ENCODE data around the gene LCE3D.
"Not testable (repeated sequence)": the region's sequence is repeated elsewhere in the genome, so short reads cannot be mapped to it uniquely, and the experiment has no call there.

LCE3D gene

GRCh38 chr1:152599934-152600333 lies 19.6 kb upstream of the LCE3D start, which contains the start of gene LCE3C:
Gene LCE3C, plus strand, starts transcription at chr1:152600234. Its CDS starts 498 bp downstream, at chr1:152600732.
- no peak for DNase-seq
- no peaks in the 10 kb centered on the region for H4K20me1 ChIP-seq (ENCODE audit: insufficient read depth, low read length)
- no peaks in the 10 kb centered on the region for H3K9me3 ChIP-seq (ENCODE audit: insufficient read depth, low read length, severe bottlenecking)
- no peaks in the 10 kb centered on the region for H3K27me3 ChIP-seq (ENCODE audit: insufficient read depth, low read length, poor library complexity)
- H3K27ac ChIP-seq (ENCODE audit: low read length) = no peak within 1 kb of the TSS
- no peaks in the 10 kb centered on the region for H3K4me1 ChIP-seq (ENCODE audit: insufficient read depth, low read length)
- no peak within 1 kb of the TSS for H3K4me2 ChIP-seq (ENCODE audit: insufficient read depth, low read length)
- H3K36me3 ChIP-seq (ENCODE audit: insufficient read depth, low read length) = no peaks in the 10 kb centered on the region
- ATAC-seq (ENCODE audit: insufficient read depth, low read depth) = no peak
- TF ChIP-seq CTCF (IDR thresholded peaks at IDR 0.05; ENCODE audit: borderline replicate concordance, extremely low read depth, low read length, poor library complexity, severe bottlenecking) (no peak), EZH2 (IDR thresholded peaks at IDR 0.05; ENCODE audit: borderline replicate concordance, low read depth, low read length, severe bottlenecking) (no peak)
- no peak within 1 kb of the TSS for H2AFZ ChIP-seq (ENCODE audit: low read depth, low read length)
- no peaks in the 10 kb centered on the region for H3K79me2 ChIP-seq (ENCODE audit: insufficient read depth, low read length)
- H3K4me3 ChIP-seq (ENCODE audit: low read depth in 1 of 2, low read length in 2 of 2) = no peak within 1 kb of the TSS
- no peak within 1 kb of the TSS for H3K9ac ChIP-seq (ENCODE audit: low read depth, low read length)

GRCh38 chr1:152596986-152597385 lies 16.7 kb upstream of the LCE3D start:
- H3K9me3 ChIP-seq (ENCODE audit: insufficient read depth, low read length, severe bottlenecking) = no peaks in the 10 kb centered on the region
- H3K4me2 ChIP-seq (ENCODE audit: insufficient read depth, low read length) = no peak overlapping the region
- no peaks in the 10 kb centered on the region for H3K27me3 ChIP-seq (ENCODE audit: insufficient read depth, low read length, poor library complexity)
- no peaks in the 10 kb centered on the region for H4K20me1 ChIP-seq (ENCODE audit: insufficient read depth, low read length)
- no peak for ATAC-seq (ENCODE audit: insufficient read depth, low read depth)
- no peaks in the 10 kb centered on the region for H3K4me1 ChIP-seq (ENCODE audit: insufficient read depth, low read length)
- no peak overlapping the region for H3K9ac ChIP-seq (ENCODE audit: low read depth, low read length)
- no peak overlapping the region for H3K27ac ChIP-seq (ENCODE audit: low read length)
- no peaks in the 10 kb centered on the region for H3K36me3 ChIP-seq (ENCODE audit: insufficient read depth, low read length)
- H3K4me3 ChIP-seq (ENCODE audit: low read depth in 1 of 2, low read length in 2 of 2) = no peak overlapping the region
- TF ChIP-seq CTCF (IDR thresholded peaks at IDR 0.05; ENCODE audit: borderline replicate concordance, extremely low read depth, low read length, poor library complexity, severe bottlenecking) = no peak
- no peak for TF ChIP-seq EZH2 (IDR thresholded peaks at IDR 0.05; ENCODE audit: borderline replicate concordance, low read depth, low read length, severe bottlenecking)
- H2AFZ ChIP-seq (ENCODE audit: low read depth, low read length) = no peak overlapping the region
- no peak for DNase-seq
- no peaks in the 10 kb centered on the region for H3K79me2 ChIP-seq (ENCODE audit: insufficient read depth, low read length)

- Histone ChIP-seq H3K27me3 (ENCODE audit: insufficient read depth, low read length, poor library complexity) (no peaks in the 10 kb centered on the region), H3K79me2 (ENCODE audit: insufficient read depth, low read length) (no peaks in the 10 kb centered on the region), H3K4me2 (ENCODE audit: insufficient read depth, low read length) (no peak overlapping the region), H2AFZ (ENCODE audit: low read depth, low read length) (no peak overlapping the region), H3K27ac (ENCODE audit: low read length) (no peak overlapping the region), H3K9ac (ENCODE audit: low read depth, low read length) (no peak overlapping the region), H3K4me1 (ENCODE audit: insufficient read depth, low read length) (no peaks in the 10 kb centered on the region), H3K4me3 (ENCODE audit: low read depth in 1 of 2, low read length in 2 of 2) (no peak overlapping the region), H4K20me1 (ENCODE audit: insufficient read depth, low read length) (no peaks in the 10 kb centered on the region), H3K36me3 (ENCODE audit: insufficient read depth, low read length) (no peaks in the 10 kb centered on the region), H3K9me3 (ENCODE audit: insufficient read depth, low read length, severe bottlenecking) (no peaks in the 10 kb centered on the region)
- no peak for TF ChIP-seq CTCF (IDR thresholded peaks at IDR 0.05; ENCODE audit: borderline replicate concordance, extremely low read depth, low read length, poor library complexity, severe bottlenecking)
- TF ChIP-seq EZH2 (IDR thresholded peaks at IDR 0.05; ENCODE audit: borderline replicate concordance, low read depth, low read length, severe bottlenecking) = no peak
- DNase-seq (no peak), ATAC-seq (ENCODE audit: insufficient read depth, low read depth) (no peak)
These were observed 5.3 kb upstream of the LCE3D start for GRCh38 chr1:152585586-152585985.

- no peaks in the 10 kb centered on the region for H4K20me1 ChIP-seq (ENCODE audit: insufficient read depth, low read length)
- H3K9me3 ChIP-seq (ENCODE audit: insufficient read depth, low read length, severe bottlenecking) = no peaks in the 10 kb centered on the region
- no peak overlapping the region for H2AFZ ChIP-seq (ENCODE audit: low read depth, low read length)
- DNase-seq = no peak
- ATAC-seq (ENCODE audit: insufficient read depth, low read depth) = no peak
- H3K9ac ChIP-seq (ENCODE audit: low read depth, low read length) = no peak overlapping the region
- H3K27ac ChIP-seq (ENCODE audit: low read length) = no peak overlapping the region
- no peaks in the 10 kb centered on the region for H3K4me1 ChIP-seq (ENCODE audit: insufficient read depth, low read length)
- H3K4me3 ChIP-seq (ENCODE audit: low read depth in 1 of 2, low read length in 2 of 2) = no peak overlapping the region
- H3K36me3 ChIP-seq (ENCODE audit: insufficient read depth, low read length) = no peaks in the 10 kb centered on the region
- peaks cover 6% of the 10 kb centered on the region for H3K27me3 ChIP-seq (ENCODE audit: insufficient read depth, low read length, poor library complexity)
- H3K4me2 ChIP-seq (ENCODE audit: insufficient read depth, low read length) = no peak overlapping the region
- TF ChIP-seq EZH2 (IDR thresholded peaks at IDR 0.05; ENCODE audit: borderline replicate concordance, low read depth, low read length, severe bottlenecking) (no peak), CTCF (IDR thresholded peaks at IDR 0.05; ENCODE audit: borderline replicate concordance, extremely low read depth, low read length, poor library complexity, severe bottlenecking) (no peak)
- H3K79me2 ChIP-seq (ENCODE audit: insufficient read depth, low read length) = no peaks in the 10 kb centered on the region
These were observed 2.3 kb upstream of the LCE3D start for GRCh38 chr1:152582647-152583046.

GRCh38 chr1:152579526-152579925 lies 790 bp downstream of the LCE3D start:
- H3K27me3 ChIP-seq (ENCODE audit: insufficient read depth, low read length, poor library complexity); DNase-seq; ATAC-seq (ENCODE audit: insufficient read depth, low read depth); H2AFZ ChIP-seq (ENCODE audit: low read depth, low read length); H3K9me3 ChIP-seq (ENCODE audit: insufficient read depth, low read length, severe bottlenecking); H4K20me1 ChIP-seq (ENCODE audit: insufficient read depth, low read length); H3K79me2 ChIP-seq (ENCODE audit: insufficient read depth, low read length); H3K4me3 ChIP-seq (ENCODE audit: low read depth in 1 of 2, low read length in 2 of 2); H3K27ac ChIP-seq (ENCODE audit: low read length); H3K4me2 ChIP-seq (ENCODE audit: insufficient read depth, low read length); H3K36me3 ChIP-seq (ENCODE audit: insufficient read depth, low read length); H3K4me1 ChIP-seq (ENCODE audit: insufficient read depth, low read length); H3K9ac ChIP-seq (ENCODE audit: low read depth, low read length): not testable (repeated sequence)

Data from DND-41 (cell line).